HepG2 (cell line): ENCODE data around the gene IKZF2. TPM values are rescaled to one million over a fixed set of nuclear protein-coding genes. Genes with fewer than 3 reads are reported as not detected.

Source experiments
- ATAC-seq: fragments of 200-7000 bp; cut with Tn5 transposase; 3 replicates; pipeline ENCODE4 v1.9.1; 2020; ENCODE audit warnings: mild to moderate bottlenecking, moderate library complexity
- BruUV-seq: library from RNA; stranded (reverse); fragments of 400-500 nt; replicated peaks from 2 replicates; lab custom pipeline; 2021; lab: Mats Ljungman, UMichigan
- CTCF ChIA-PET: fragments of 300-600 bp; formaldehyde crosslinking; extraction: SDS; loops from one replicate; lab custom pipeline; 2021; ENCODE audit warnings: low total read pairs, inconsistent platforms, low intra/inter-chr PET ratio; lab: Yijun Ruan, JAX
- POLR2A ChIA-PET: fragments of 350-600 bp; sonication (Branson Sonifier 250); formaldehyde crosslinking; loops from one replicate; lab custom pipeline; 2020; ENCODE audit warnings: antibody characterized with exemption, inconsistent platforms; lab: Yijun Ruan, JAX
- DNase-seq: peaks from one replicate; pipeline ENCODE4 v3.0.0-alpha.2; 2015; ENCODE audit warnings: low spot score
- FAIRE-seq: peaks from 3 replicates; lab custom pipeline; 2011; peaks lifted over from hg19 to GRCh38; lab: Jason Lieb, UNC
- H2AFZ ChIP-seq: one replicate; pipeline ENCODE4 v1.6.1; 2011; ENCODE audit warnings: low read length, inconsistent platforms
- H3K27ac ChIP-seq: fragments of 300-600 bp; 3 replicates; pipeline ENCODE4 v1.8.0; 2011; ENCODE audit warnings: mixed run types, mild to moderate bottlenecking, mixed read lengths, low read length, inconsistent platforms; ENCODE audit not compliant: insufficient read depth; ENCODE audit errors: extremely low read length
- H3K27me3 ChIP-seq, 2 experiments: fragments of 200-600 bp in 1 of 2; 2 replicates in 1 of 2; 3 replicates in 1 of 2; pipeline versions ENCODE4 v1.6.0 to v1.8.0; 2011; ENCODE audit warnings: low read length in 2 of 2, mild to moderate bottlenecking in 2 of 2, moderate library complexity in 2 of 2, inconsistent platforms in 1 of 2; ENCODE audit not compliant: insufficient read depth in 2 of 2, control insufficient read depth in 1 of 2
- H3K36me3 ChIP-seq, 2 experiments: fragments of 200-600 bp in 1 of 2; replicated peaks in 1 of 2; 2 replicates in 1 of 2; 3 replicates in 1 of 2; pipeline versions ENCODE4 v1.5.1 to v1.8.0; 2011; ENCODE audit warnings: low read length in 2 of 2, inconsistent platforms in 1 of 2; ENCODE audit not compliant: insufficient read depth in 2 of 2, control insufficient read depth in 1 of 2
- H3K4me1 ChIP-seq: 2 replicates; pipeline ENCODE4 v1.5.1; 2012; ENCODE audit warnings: low read length, inconsistent platforms; ENCODE audit not compliant: insufficient read depth
- H3K4me2 ChIP-seq: 2 replicates; pipeline ENCODE4 v1.6.0; 2011; ENCODE audit warnings: low read depth, low read length, inconsistent platforms
- H3K4me3 ChIP-seq, 3 experiments: fragments of 200-600 bp in 1 of 3; sonication (generic), shearing (Covaris generic) in 1 of 3; replicated peaks in 1 of 3; 2 replicates each; pipeline ENCODE4 v1.5.1; 2011 to 2016; ENCODE audit warnings: low read length in 3 of 3, inconsistent platforms in 2 of 3, low read depth in 2 of 3, mild to moderate bottlenecking in 2 of 3, control low read depth in 1 of 3, mixed read lengths in 1 of 3; ENCODE audit not compliant: insufficient read depth in 1 of 3
- H3K79me2 ChIP-seq: one replicate; pipeline ENCODE4 v1.6.1; 2011; ENCODE audit warnings: low read length, inconsistent platforms; ENCODE audit not compliant: insufficient read depth
- H3K9ac ChIP-seq: 2 replicates; pipeline ENCODE4 v1.6.0; 2011; ENCODE audit warnings: mild to moderate bottlenecking, low read depth, low read length, inconsistent platforms; ENCODE audit not compliant: insufficient read depth
- H3K9me3 ChIP-seq: 2 replicates; pipeline ENCODE4 v1.5.1; 2012; ENCODE audit warnings: mild to moderate bottlenecking, low read length
- H4K20me1 ChIP-seq: 2 replicates; pipeline ENCODE4 v1.6.0; 2011; ENCODE audit warnings: inconsistent platforms, mild to moderate bottlenecking, low read length, moderate library complexity; ENCODE audit not compliant: insufficient read depth
- ZBTB21 ChIP-seq: sonication (generic); formaldehyde crosslinking; IDR thresholded peaks from 2 replicates; pipeline ENCODE4 v1.4.0; 2020; ENCODE audit warnings: missing genetic modification reagents
- ZNF644 ChIP-seq: IDR thresholded peaks from 2 replicates; pipeline ENCODE4 v1.6.1; 2016; ENCODE audit warnings: low read depth
- ZZZ3 ChIP-seq: sonication (generic); formaldehyde crosslinking; IDR thresholded peaks from 2 replicates; pipeline ENCODE4 v1.4.0; 2020; ENCODE audit warnings: missing genetic modification reagents, mild to moderate bottlenecking, borderline replicate concordance
- WGBS: methylation state at CpG from one replicate; pipeline ENCODE4 v1.1.6; 2017; ENCODE audit warnings: low lambda C conversion rate; 5-methylcytosine and 5-hydroxymethylcytosine counted together
- in situ Hi-C: cut with HindIII; loops from 2 replicates; pipeline ENCODE4 v1.10.0; 2017; ENCODE audit warnings: low pct_unique_long_range_greater_than_20kb; ENCODE audit not compliant: extremely low pct_ligation_motif_present
- intact Hi-C: fragments of 100-400 bp; cut with micrococcal nuclease; formaldehyde crosslinking; loops from one replicate; pipeline ENCODE4 v1.10.0; 2022; ENCODE audit not compliant: unreplicated experiment
- polyA plus RNA-seq, 8 experiments: library from polyadenylated mRNA; depleted of rRNA in 3 of 8; stranded (reverse) in 7 of 8; unstranded in 1 of 8; fragments of >200 nt; fragmentation: Illumina TruSeq in 4 of 8; extraction: Trizol in 4 of 8; gene quantifications; 2 replicates each; pipeline versions ENCODE4 v1.2.1 to v1.2.3, GENCODE V29; 2011 to 2016; ENCODE audit warnings: low read depth in 4 of 8, missing spikeins in 1 of 8, mixed read lengths in 1 of 8; ENCODE audit not compliant: insufficient read depth in 1 of 8
- total RNA-seq, 5 experiments: library from RNA; depleted of rRNA; stranded (reverse); fragments of >200 nt; fragmentation: Illumina TruSeq; extraction: Trizol; gene quantifications; 2 replicates each; pipeline ENCODE4 v1.2.3, GENCODE V29; 2016; ENCODE audit warnings: low read depth in 1 of 5
- TF ChIP-seq, protein P1 (sequence below): sonication (generic); formaldehyde crosslinking; IDR thresholded peaks from 2 replicates; pipeline ENCODE4 v1.4.0; 2020; ENCODE audit warnings: mild to moderate bottlenecking, missing genetic modification reagents

The IKZF2 gene
- total and polyA plus RNA-seq, 2 of the 13 experiments (the other 11 are each of a cell fraction or from before 2014, with no cell fraction given): 0.18 to 0.86 TPM

DNA sequence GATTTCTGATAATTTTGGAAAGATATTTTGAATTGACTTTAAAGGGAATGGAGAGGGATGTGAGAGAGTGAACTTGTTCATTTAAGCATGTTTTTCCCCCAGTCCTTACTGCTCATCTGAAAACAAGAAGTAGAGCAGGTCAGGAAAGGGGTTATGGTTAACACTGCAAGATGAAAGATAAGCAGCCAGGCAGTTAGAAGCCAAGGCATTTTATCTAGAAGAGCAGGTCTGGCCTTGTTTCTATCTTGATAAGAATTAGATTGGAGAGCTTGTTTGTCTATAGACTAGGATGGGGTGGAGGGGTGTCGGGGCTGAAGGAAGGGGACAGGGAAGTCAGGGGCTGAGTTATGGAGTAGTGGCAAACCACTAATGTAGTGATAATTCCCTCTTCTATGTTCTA is 171.6 kb downstream of the IKZF2 start:
- Histone ChIP-seq H3K36me3 (no peaks in the 10 kb centered on the region), H2AFZ (no peak overlapping the region), H3K27me3 (no peaks in the 10 kb centered on the region), H3K4me1 (no peaks in the 10 kb centered on the region), H3K9me3 (no peaks in the 10 kb centered on the region), H3K9ac (no peak overlapping the region), H3K79me2 (no peaks in the 10 kb centered on the region), H3K27ac (no peak overlapping the region), H3K4me3 (no peak overlapping the region), H4K20me1 (no peaks in the 10 kb centered on the region), H3K4me2 (no peak overlapping the region)
- in situ Hi-C loops: no loop called here
- FAIRE-seq (no peak), ATAC-seq (no peak), DNase-seq (no peak)
- TF ChIP-seq ZZZ3 (CRISPR knock-in tag): no peak
- TF ChIP-seq ZNF644 (CRISPR knock-in tag): no peak
- no peak for TF ChIP-seq ZBTB21 (CRISPR knock-in tag)
- TF ChIP-seq, protein P1, sequence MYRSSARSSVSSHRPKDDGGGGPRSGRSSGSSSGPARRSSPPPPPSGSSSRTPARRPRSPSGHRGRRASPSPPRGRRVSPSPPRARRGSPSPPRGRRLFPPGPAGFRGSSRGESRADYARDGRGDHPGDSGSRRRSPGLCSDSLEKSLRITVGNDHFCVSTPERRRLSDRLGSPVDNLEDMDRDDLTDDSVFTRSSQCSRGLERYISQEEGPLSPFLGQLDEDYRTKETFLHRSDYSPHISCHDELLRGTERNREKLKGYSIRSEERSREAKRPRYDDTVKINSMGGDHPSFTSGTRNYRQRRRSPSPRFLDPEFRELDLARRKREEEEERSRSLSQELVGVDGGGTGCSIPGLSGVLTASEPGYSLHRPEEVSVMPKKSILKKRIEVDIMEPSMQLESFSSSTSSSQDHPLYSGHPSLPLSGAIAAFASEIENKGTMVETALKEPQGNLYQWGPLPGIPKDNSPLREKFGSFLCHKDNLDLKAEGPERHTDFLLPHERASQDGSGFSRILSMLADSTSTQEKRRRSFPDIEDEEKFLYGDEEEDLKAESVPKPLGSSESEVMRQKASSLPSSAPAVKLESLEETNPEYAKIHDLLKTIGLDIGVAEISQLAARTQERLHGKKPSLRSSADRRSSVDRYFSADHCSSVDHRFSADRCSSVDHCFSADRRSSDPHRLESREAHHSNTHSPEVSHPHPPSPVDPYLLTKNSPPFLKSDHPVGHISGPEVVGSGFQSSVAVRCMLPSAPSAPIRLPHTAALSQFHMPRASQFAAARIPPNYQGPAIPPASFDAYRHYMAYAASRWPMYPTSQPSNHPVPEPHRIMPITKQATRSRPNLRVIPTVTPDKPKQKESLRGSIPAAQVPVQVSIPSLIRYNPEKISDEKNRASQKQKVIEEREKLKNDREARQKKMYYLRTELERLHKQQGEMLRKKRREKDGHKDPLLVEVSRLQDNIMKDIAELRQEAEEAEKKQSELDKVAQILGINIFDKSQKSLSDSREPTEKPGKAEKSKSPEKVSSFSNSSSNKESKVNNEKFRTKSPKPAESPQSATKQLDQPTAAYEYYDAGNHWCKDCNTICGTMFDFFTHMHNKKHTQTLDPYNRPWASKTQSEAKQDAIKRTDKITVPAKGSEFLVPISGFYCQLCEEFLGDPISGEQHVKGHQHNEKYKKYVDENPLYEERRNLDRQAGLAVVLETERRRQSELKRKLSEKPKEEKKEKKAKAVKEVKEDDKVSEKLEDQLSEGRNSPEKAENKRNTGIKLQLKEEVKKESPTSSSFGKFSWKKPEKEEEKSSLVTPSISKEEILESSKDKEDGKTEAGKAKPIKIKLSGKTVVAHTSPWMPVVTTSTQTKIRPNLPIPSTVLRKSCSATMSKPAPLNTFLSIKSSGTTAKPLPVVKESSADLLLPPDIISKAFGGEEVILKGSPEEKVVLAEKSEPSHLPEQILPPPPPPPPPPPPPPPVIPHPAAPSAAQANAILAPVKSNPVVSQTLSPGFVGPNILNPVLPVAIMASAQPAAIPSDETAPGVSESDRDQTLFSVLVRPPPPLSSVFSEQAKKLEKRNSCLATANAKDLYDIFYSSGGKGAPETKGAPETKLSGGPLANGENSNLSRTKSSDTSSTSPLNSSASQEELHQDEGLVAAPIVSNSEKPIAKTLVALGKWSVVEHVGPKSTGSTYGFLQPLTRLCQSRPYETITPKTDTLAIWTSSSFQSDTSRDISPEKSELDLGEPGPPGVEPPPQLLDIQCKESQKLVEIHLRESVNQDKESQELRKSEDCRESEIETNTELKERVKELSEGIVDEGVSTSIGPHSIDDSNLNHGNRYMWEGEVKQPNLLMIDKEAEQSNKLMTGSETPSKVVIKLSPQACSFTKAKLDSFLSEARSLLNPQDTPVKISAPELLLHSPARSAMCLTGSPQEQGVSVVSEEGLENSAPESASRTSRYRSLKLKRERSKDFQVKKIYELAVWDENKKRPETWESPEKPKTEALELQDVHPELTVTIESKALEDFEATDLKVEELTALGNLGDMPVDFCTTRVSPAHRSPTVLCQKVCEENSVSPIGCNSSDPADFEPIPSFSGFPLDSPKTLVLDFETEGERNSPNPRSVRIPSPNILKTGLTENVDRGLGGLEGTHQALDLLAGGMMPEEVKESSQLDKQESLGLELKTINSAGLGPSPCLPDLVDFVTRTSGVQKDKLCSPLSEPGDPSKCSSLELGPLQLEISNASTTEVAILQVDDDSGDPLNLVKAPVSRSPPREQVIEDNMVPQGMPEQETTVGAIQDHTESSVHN (CRISPR knock-in tag): no peak
- POLR2A ChIA-PET: no interaction called here
- 17% methylated on average over 1 of the region's 1 CpG for WGBS
- intact Hi-C loops: loop anchor here (5.0 kb wide), 1 partner anchor 173 kb away; the partner anchor contains the start of gene IKZF2
- BruUV-seq: no TSS peak
- CTCF ChIA-PET: no interaction called here
